H1 (cell line): ENCODE data around the gene NUTM2F. TPM values are rescaled to one million over a fixed set of nuclear protein-coding genes. Genes with fewer than 3 reads are reported as not detected.
"Not testable (repeated sequence)": the region's sequence is repeated elsewhere in the genome, so short reads cannot be mapped to it uniquely, and the experiment has no call there.

ENCODE experiments used
- CTCF ChIA-PET: fragments of 300-600 bp; sonication (Branson Sonifier 250); formaldehyde crosslinking; loops from one replicate; lab custom pipeline; 2021; ENCODE audit not compliant: partially characterized antibody; lab: Charles Lee
- POLR2A ChIA-PET: fragments of 300-600 bp; sonication (Branson Sonifier 250); formaldehyde crosslinking; loops from one replicate; lab custom pipeline; 2021; ENCODE audit warnings: inconsistent platforms; ENCODE audit not compliant: partially characterized antibody; lab: Charles Lee
- DNase-seq, 2 experiments: peaks; one replicate each; pipeline versions ENCODE4 v3.0.0 to v3.0.0-alpha.2; 2010 to 2022; ENCODE audit warnings: low spot score in 2 of 2, low read depth in 1 of 2, mixed read lengths in 1 of 2
- FAIRE-seq: peaks from 2 replicates; lab custom pipeline; 2011; peaks lifted over from hg19 to GRCh38; lab: Jason Lieb, UNC
- H2AFZ ChIP-seq: 2 replicates; pipeline ENCODE4 v1.8.1; 2012; ENCODE audit warnings: low read length, inconsistent platforms
- H2AK5ac ChIP-seq: 2 replicates; pipeline ENCODE4 v1.6.1; 2013; ENCODE audit warnings: low read depth, low read length
- H2BK120ac ChIP-seq: replicated peaks from 2 replicates; pipeline ENCODE3; 2013; ENCODE audit warnings: low read depth, low read length, inconsistent platforms
- H2BK12ac ChIP-seq: 2 replicates; pipeline ENCODE4 v1.6.1; 2013; ENCODE audit warnings: low read depth, low read length
- H2BK15ac ChIP-seq: 2 replicates; pipeline ENCODE4 v1.6.1; 2013; ENCODE audit warnings: low read length
- H2BK20ac ChIP-seq: 2 replicates; pipeline ENCODE4 v1.6.1; 2013; ENCODE audit warnings: low read length
- H2BK5ac ChIP-seq: 2 replicates; pipeline ENCODE4 v1.6.1; 2013; ENCODE audit warnings: low read depth, low read length
- H3K14ac ChIP-seq: 2 replicates; pipeline ENCODE4 v1.6.1; 2013; ENCODE audit warnings: inconsistent platforms; ENCODE audit not compliant: insufficient read length
- H3K18ac ChIP-seq: 2 replicates; pipeline ENCODE4 v1.6.1; 2013; ENCODE audit warnings: low read length; ENCODE audit errors: extremely low read depth
- H3K23ac ChIP-seq: 2 replicates; pipeline ENCODE4 v1.6.1; 2013; ENCODE audit warnings: inconsistent platforms; ENCODE audit not compliant: insufficient read length
- H3K23me2 ChIP-seq: 2 replicates; pipeline ENCODE4 v1.6.1; 2013; ENCODE audit warnings: low read depth, low read length
- H3K27ac ChIP-seq: 2 replicates; pipeline ENCODE4 v1.6.1; 2011; ENCODE audit warnings: low read depth, low read length, inconsistent platforms
- H3K27me3 ChIP-seq, 4 experiments: replicated peaks in 1 of 4; 1 replicate in 1 of 4; 2 replicates in 3 of 4; pipeline versions ENCODE4 v1.6.1 to v1.8.1; 2011 to 2013; ENCODE audit warnings: low read length in 3 of 4, mild to moderate bottlenecking in 3 of 4, inconsistent platforms in 2 of 4, mixed read lengths in 2 of 4, moderate library complexity in 1 of 4; ENCODE audit not compliant: control insufficient read depth in 3 of 4, insufficient read depth in 3 of 4; ENCODE audit errors: extremely low read depth in 1 of 4
- H3K36me3 ChIP-seq, 4 experiments: 2 replicates each; pipeline versions ENCODE4 v1.6.1 to v1.8.1; 2011 to 2013; ENCODE audit warnings: mild to moderate bottlenecking in 4 of 4, low read length in 3 of 4, moderate library complexity in 2 of 4, control low read depth in 1 of 4, inconsistent platforms in 1 of 4; ENCODE audit not compliant: insufficient read depth in 4 of 4, control insufficient read depth in 2 of 4
- H3K4ac ChIP-seq: replicated peaks from 2 replicates; pipeline ENCODE3; 2013; ENCODE audit warnings: low read length, low read depth, mixed read lengths, inconsistent platforms; ENCODE audit not compliant: insufficient read length
- H3K4me1 ChIP-seq, 4 experiments: replicated peaks in 1 of 4; 1 replicate in 1 of 4; 2 replicates in 3 of 4; pipeline versions ENCODE4 v1.6.1 to v1.8.1; 2011 to 2013; ENCODE audit warnings: low read length in 3 of 4, inconsistent platforms in 2 of 4, mixed read lengths in 1 of 4; ENCODE audit not compliant: insufficient read depth in 4 of 4, control insufficient read depth in 3 of 4
- H3K4me2 ChIP-seq, 2 experiments: 2 replicates each; pipeline versions ENCODE4 v1.6.1 to v1.8.1; 2011 to 2013; ENCODE audit warnings: low read depth in 2 of 2, low read length in 2 of 2, control low read depth in 1 of 2, inconsistent platforms in 1 of 2, mild to moderate bottlenecking in 1 of 2; ENCODE audit not compliant: insufficient read depth in 1 of 2
- H3K4me3 ChIP-seq, 4 experiments: fragments of 200-600, 300-600 bp in 1 of 4; sonication (generic), shearing (Covaris generic), sonication (Bioruptor Twin) in 1 of 4; 2 replicates each; pipeline versions ENCODE4 v1.5.1 to v1.8.1; 2011 to 2016; ENCODE audit warnings: low read length in 4 of 4, low read depth in 3 of 4, control low read depth in 2 of 4, inconsistent platforms in 2 of 4, mild to moderate bottlenecking in 2 of 4, mixed read lengths in 1 of 4, moderate library complexity in 1 of 4; ENCODE audit not compliant: insufficient read depth in 2 of 4; ENCODE audit errors: extremely low read depth in 1 of 4
- H3K56ac ChIP-seq: replicated peaks from 2 replicates; pipeline ENCODE3; 2013; ENCODE audit warnings: low read depth, mild to moderate bottlenecking, mixed read lengths, low read length, inconsistent platforms; ENCODE audit not compliant: insufficient read length
- H3K79me1 ChIP-seq: 2 replicates; pipeline ENCODE4 v1.6.1; 2013; ENCODE audit warnings: low read depth, low read length, control low read depth
- H3K79me2 ChIP-seq, 2 experiments: 2 replicates each; pipeline versions ENCODE4 v1.6.1 to v1.8.1; 2012 to 2013; ENCODE audit warnings: low read length in 2 of 2, mild to moderate bottlenecking in 2 of 2, inconsistent platforms in 1 of 2; ENCODE audit not compliant: insufficient read depth in 2 of 2, control insufficient read depth in 1 of 2
- H3K9ac ChIP-seq, 4 experiments: replicated peaks in 1 of 4; 1 replicate in 1 of 4; 2 replicates in 3 of 4; pipeline versions ENCODE4 v1.6.1 to v1.8.1; 2011 to 2013; ENCODE audit warnings: low read depth in 3 of 4, low read length in 3 of 4, control low read depth in 2 of 4, mild to moderate bottlenecking in 2 of 4, moderate library complexity in 2 of 4, inconsistent platforms in 1 of 4; ENCODE audit errors: extremely low read depth in 1 of 4
- H3K9me3 ChIP-seq, 2 experiments: 2 replicates each; pipeline versions ENCODE4 v1.6.1 to v1.8.1; 2012 to 2013; ENCODE audit warnings: mild to moderate bottlenecking in 2 of 2, moderate library complexity in 2 of 2, control low read depth in 1 of 2, inconsistent platforms in 1 of 2, low read depth in 1 of 2, low read length in 1 of 2, mixed read lengths in 1 of 2; ENCODE audit not compliant: insufficient read depth in 2 of 2
- H4K20me1 ChIP-seq, 2 experiments: replicated peaks in 1 of 2; 2 replicates each; pipeline versions ENCODE3 to v1.8.1; 2011 to 2013; ENCODE audit warnings: inconsistent platforms in 2 of 2, low read length in 2 of 2, mild to moderate bottlenecking in 1 of 2; ENCODE audit not compliant: insufficient read depth in 2 of 2, control insufficient read depth in 1 of 2
- H4K5ac ChIP-seq: 2 replicates; pipeline ENCODE4 v1.6.1; 2013; ENCODE audit warnings: low read length, low read depth, mixed read lengths, inconsistent platforms; ENCODE audit not compliant: insufficient read length
- H4K8ac ChIP-seq: 2 replicates; pipeline ENCODE4 v1.8.0; 2013; ENCODE audit warnings: mild to moderate bottlenecking, moderate library complexity, low read length, inconsistent platforms; ENCODE audit not compliant: insufficient read depth; ENCODE audit errors: extremely low read depth
- H4K91ac ChIP-seq: replicated peaks from 2 replicates; pipeline ENCODE3; 2013; ENCODE audit warnings: low read length, mixed read lengths, inconsistent platforms; ENCODE audit not compliant: insufficient read length
- WGBS, 2 experiments: shearing (Covaris generic) in 1 of 2; methylation state at CpG; one replicate each; pipeline versions ENCODE4 v1.1.6 to v1.1.7; 2013 to 2015; ENCODE audit warnings: low lambda C conversion rate in 2 of 2, mixed read lengths in 2 of 2, inconsistent platforms in 1 of 2, low coverage in 1 of 2, missing lambda C conversion rate in 1 of 2; ENCODE audit not compliant: insufficient replicate concordance in 2 of 2, insufficient coverage in 1 of 2, insufficient read length in 1 of 2; ENCODE audit errors: extremely low coverage in 1 of 2, missing lambda C conversion rate in 1 of 2; 5-methylcytosine and 5-hydroxymethylcytosine counted together
- polyA plus RNA-seq, 7 experiments: library from polyadenylated mRNA; depleted of rRNA in 3 of 7; stranded (reverse) in 5 of 7; unstranded in 2 of 7; fragments of >200 nt in 5 of 7; fragments of 200-250 nt in 2 of 7; gene quantifications; 1 replicate in 5 of 7; 2 replicates in 1 of 7; 4 replicates in 1 of 7; pipeline versions ENCODE4 v1.2.1 to v1.2.3, GENCODE V29; 2011 to 2013; ENCODE audit warnings: missing spikeins in 2 of 7, mixed read lengths in 2 of 7
- total RNA-seq: library from RNA; stranded (reverse); fragmentation: NEBNext Ultra II Directional; extraction: Animal tissue kit (Norgen Biotek cat#: 25700); gene quantifications from 2 replicates; pipeline ENCODE4 v1.2.1, GENCODE V29; 2021

NUTM2F gene
- total and polyA plus RNA-seq, 2 of the 8 experiments (the other 6 are each of a cell fraction or from before 2014, with no cell fraction given), result 0.06 to 0.19 TPM

DNA sequence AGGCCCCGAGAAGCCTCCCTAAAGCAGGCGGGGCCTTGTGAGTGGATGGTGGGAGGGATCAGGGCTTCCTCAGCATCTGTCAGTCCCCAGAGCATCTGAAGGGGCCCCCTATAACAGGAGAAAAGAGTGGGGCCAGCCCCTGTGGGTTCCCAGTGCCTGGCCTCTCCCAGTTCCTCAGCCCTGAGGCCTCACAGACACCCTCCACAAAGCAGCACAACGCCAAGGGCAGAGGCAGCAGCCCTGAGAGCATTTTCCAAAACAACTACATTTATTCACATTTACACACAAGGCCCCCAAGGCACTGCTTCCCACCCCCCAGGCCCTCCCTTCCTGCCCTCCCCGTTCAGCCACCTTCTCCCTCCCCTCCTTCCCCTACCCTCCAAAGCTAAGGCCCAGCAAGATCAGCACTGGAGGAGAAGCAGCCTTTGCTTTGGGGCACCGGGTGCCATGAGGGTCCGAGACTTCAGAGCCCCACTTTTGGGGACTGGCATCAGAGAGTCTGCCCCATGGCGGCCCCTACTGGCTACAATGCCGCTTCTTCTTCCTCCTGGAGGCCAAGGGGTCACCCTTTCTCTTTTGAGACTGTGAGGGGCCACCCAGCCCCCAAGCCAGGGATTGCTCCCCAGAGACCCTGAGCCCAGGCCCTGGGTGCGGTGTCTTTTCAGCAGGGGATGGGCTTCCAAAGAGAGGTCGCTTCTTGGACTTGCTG is 10.3 kb downstream of the NUTM2F start:
- H4K91ac ChIP-seq, H4K5ac ChIP-seq, H3K79me2 ChIP-seq, FAIRE-seq, H3K36me3 ChIP-seq, H3K4ac ChIP-seq, H2BK120ac ChIP-seq, H3K9me3 ChIP-seq, H3K56ac ChIP-seq, H3K4me2 ChIP-seq, H2BK15ac ChIP-seq, H3K4me3 ChIP-seq, H2AK5ac ChIP-seq, H3K23ac ChIP-seq, H3K79me1 ChIP-seq, H4K8ac ChIP-seq, H2BK5ac ChIP-seq, H3K9ac ChIP-seq, H3K4me1 ChIP-seq, H3K27me3 ChIP-seq, H3K14ac ChIP-seq, H4K20me1 ChIP-seq, H2BK20ac ChIP-seq, H3K23me2 ChIP-seq, H2AFZ ChIP-seq, H3K27ac ChIP-seq, CTCF ChIA-PET, DNase-seq, H3K18ac ChIP-seq, POLR2A ChIA-PET, H2BK12ac ChIP-seq: not testable (repeated sequence)
- no CpG with 5 or more reads among the region's 10 CpGs for WGBS, 2 experiments

DNA sequence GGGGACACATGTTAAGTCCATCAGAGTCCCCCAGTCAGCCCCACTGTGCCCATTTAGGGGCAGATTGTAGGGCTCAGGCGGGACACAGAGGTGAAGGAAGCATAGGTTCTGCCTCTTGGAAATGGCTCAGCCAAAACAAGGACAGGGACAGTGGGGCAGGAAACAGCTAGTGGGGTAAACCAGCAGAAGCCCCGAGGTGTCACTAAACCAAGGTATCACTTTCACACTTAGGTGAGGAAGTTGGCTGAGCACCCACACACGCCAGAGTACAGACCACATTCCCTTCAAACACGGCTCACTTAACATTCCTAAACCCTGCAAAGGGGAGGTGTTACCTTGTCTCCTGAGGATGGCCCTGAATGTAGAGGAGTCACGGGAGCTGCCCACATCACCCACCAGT is 12.2 kb downstream of the NUTM2F start:
- H2AK5ac ChIP-seq, H3K23ac ChIP-seq, H4K5ac ChIP-seq, H2BK120ac ChIP-seq, H3K4me1 ChIP-seq, POLR2A ChIA-PET, H2BK5ac ChIP-seq, H3K27ac ChIP-seq, H3K9me3 ChIP-seq, CTCF ChIA-PET, H3K9ac ChIP-seq, H2BK12ac ChIP-seq, H4K20me1 ChIP-seq, H2BK20ac ChIP-seq, H3K56ac ChIP-seq, H3K14ac ChIP-seq, DNase-seq, H4K91ac ChIP-seq, H3K4me2 ChIP-seq, H3K79me2 ChIP-seq, H3K18ac ChIP-seq, H3K27me3 ChIP-seq, H3K23me2 ChIP-seq, H3K4ac ChIP-seq, H3K36me3 ChIP-seq, H2BK15ac ChIP-seq, H3K4me3 ChIP-seq, H3K79me1 ChIP-seq, FAIRE-seq, H2AFZ ChIP-seq, H4K8ac ChIP-seq: not testable (repeated sequence)
- WGBS, 2 experiments, result no CpG with 5 or more reads among the region's 5 CpGs
